ENCODE data around the gene IL1RAPL2. TPM values are rescaled to one million over a fixed set of nuclear protein-coding genes. Genes with fewer than 3 reads are reported as not detected.

Gene IL1RAPL2
- total RNA-seq, 4 donors from 2014 or later: not detected

DNA sequence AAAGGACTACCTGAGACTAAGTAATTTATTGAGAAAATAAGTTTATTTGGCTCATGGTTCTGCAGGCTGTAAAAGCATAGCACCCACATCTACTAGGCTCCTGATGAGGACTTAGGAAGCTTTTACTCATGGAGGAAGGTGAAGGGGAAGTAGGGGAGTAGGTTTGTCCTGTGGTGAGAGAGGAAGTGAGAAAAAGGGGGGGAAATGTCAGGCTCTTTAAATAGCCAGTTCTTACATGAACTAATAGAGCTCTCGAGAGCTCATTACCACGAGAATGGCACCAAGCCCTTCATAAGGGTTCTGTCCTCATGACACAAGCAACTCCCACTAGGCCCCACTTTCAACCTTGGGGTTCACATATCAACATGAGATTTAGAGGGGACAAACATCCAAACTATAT lies 1130.9 kb downstream of the IL1RAPL2 start:
- intact Hi-C loops (cut with DNase I; ENCODE audit: low total_unique reads): loop anchor here (10.0 kb wide), 1 partner anchor 62 kb away; no protein-coding TSS in a partner anchor

GRCh38 chrX:105697984-105698781 lies 1132.2 kb downstream of the IL1RAPL2 start:
- Histone ChIP-seq H3K4me1 (peaks cover 0 to 6% of the 10 kb centered on the region in 2 donors), H3K4me3 (no peak overlapping the region), H3K27me3 (peaks cover 0 to 3% (median 0%) of the 10 kb centered on the region in 3 donors), H3K9me3 (no peaks in the 10 kb centered on the region), H3K27ac (no peak overlapping the region), H3K36me3 (no peaks in the 10 kb centered on the region)
- no peak for ATAC-seq
- intact Hi-C loops (cut with DNase I; ENCODE audit: low total_unique reads) (loop anchor here (10.0 kb wide), 1 partner anchor 63 kb away; no protein-coding TSS in a partner anchor), in situ Hi-C loops (cut with MboI; ENCODE audit: low sequenced_read_pairs in 4 of 4) (no loop called here)
- no peak for DNase-seq
- TF ChIP-seq, protein P1, sequence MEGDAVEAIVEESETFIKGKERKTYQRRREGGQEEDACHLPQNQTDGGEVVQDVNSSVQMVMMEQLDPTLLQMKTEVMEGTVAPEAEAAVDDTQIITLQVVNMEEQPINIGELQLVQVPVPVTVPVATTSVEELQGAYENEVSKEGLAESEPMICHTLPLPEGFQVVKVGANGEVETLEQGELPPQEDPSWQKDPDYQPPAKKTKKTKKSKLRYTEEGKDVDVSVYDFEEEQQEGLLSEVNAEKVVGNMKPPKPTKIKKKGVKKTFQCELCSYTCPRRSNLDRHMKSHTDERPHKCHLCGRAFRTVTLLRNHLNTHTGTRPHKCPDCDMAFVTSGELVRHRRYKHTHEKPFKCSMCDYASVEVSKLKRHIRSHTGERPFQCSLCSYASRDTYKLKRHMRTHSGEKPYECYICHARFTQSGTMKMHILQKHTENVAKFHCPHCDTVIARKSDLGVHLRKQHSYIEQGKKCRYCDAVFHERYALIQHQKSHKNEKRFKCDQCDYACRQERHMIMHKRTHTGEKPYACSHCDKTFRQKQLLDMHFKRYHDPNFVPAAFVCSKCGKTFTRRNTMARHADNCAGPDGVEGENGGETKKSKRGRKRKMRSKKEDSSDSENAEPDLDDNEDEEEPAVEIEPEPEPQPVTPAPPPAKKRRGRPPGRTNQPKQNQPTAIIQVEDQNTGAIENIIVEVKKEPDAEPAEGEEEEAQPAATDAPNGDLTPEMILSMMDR (IDR thresholded peaks at IDR 0.05 in 4 of 5, conservative IDR thresholded peaks at IDR 0.05 in 1 of 5): no peak
- no peak for TF ChIP-seq POLR2A (IDR thresholded peaks at IDR 0.05)

More for the DNA sequence above, 1130.9 kb downstream of the IL1RAPL2 start:
- no peak overlapping the region for H3K4me3 ChIP-seq
- H3K27ac ChIP-seq: no peak overlapping the region
- H3K27me3 ChIP-seq: peaks cover 0 to 3% (median 0%) of the 10 kb centered on the region in 3 donors
- in situ Hi-C loops (cut with MboI; ENCODE audit: low sequenced_read_pairs in 4 of 4): no loop called here
- DNase-seq (no peak), ATAC-seq (no peak)
- H3K36me3 ChIP-seq: no peaks in the 10 kb centered on the region
- no peaks in the 10 kb centered on the region for H3K9me3 ChIP-seq
- TF ChIP-seq, protein P1 (IDR thresholded peaks at IDR 0.05 in 4 of 5, conservative IDR thresholded peaks at IDR 0.05 in 1 of 5): no peak
- TF ChIP-seq POLR2A (IDR thresholded peaks at IDR 0.05): no peak
- peaks cover 0 to 6% of the 10 kb centered on the region in 2 donors for H3K4me1 ChIP-seq

GRCh38 chrX:105700331-105700730 lies 1134.3 kb downstream of the IL1RAPL2 start:
- ATAC-seq (no peak), DNase-seq (no peak)
- no peaks in the 10 kb centered on the region for H3K9me3 ChIP-seq
- TF ChIP-seq, protein P1 (IDR thresholded peaks at IDR 0.05 in 4 of 5, conservative IDR thresholded peaks at IDR 0.05 in 1 of 5): no peak
- H3K36me3 ChIP-seq: no peaks in the 10 kb centered on the region
- in situ Hi-C loops (cut with MboI; ENCODE audit: low sequenced_read_pairs in 4 of 4): no loop called here
- peaks cover 0 to 6% of the 10 kb centered on the region in 2 donors for H3K4me1 ChIP-seq
- intact Hi-C loops (cut with DNase I; ENCODE audit: low total_unique reads): no loop called here
- no peak overlapping the region for H3K27ac ChIP-seq
- no peak overlapping the region for H3K4me3 ChIP-seq
- no peaks in the 10 kb centered on the region for H3K27me3 ChIP-seq

GRCh38 chrX:105701310-105702052 lies 1135.5 kb downstream of the IL1RAPL2 start:
- ATAC-seq (no peak), DNase-seq (no peak)
- Histone ChIP-seq H3K9me3 (no peaks in the 10 kb centered on the region), H3K36me3 (no peaks in the 10 kb centered on the region), H3K27ac (no peak overlapping the region), H3K27me3 (no peaks in the 10 kb centered on the region), H3K4me3 (no peak overlapping the region), H3K4me1 (peaks cover 0 to 6% of the 10 kb centered on the region in 2 donors)
- intact Hi-C loops (cut with DNase I; ENCODE audit: low total_unique reads): no loop called here
- in situ Hi-C loops (cut with MboI; ENCODE audit: low sequenced_read_pairs in 4 of 4): no loop called here
- no peak for TF ChIP-seq POLR2A (IDR thresholded peaks at IDR 0.05)
- TF ChIP-seq, protein P1 (IDR thresholded peaks at IDR 0.05 in 4 of 5, conservative IDR thresholded peaks at IDR 0.05 in 1 of 5): peak in 1 of 5 experiments; percentile 11
